GM23338 (cell line): ENCODE measurements around the gene TTYH3. TPM values are rescaled to one million over a fixed set of nuclear protein-coding genes. Genes with fewer than 3 reads are reported as not detected.

Source experiments
- ATAC-seq: fragments of 200-7000 bp; cut with Tn5 transposase; 3 replicates; pipeline ENCODE4 v1.9.1; 2020
- DNase-seq: peaks from one replicate; pipeline ENCODE4 v3.0.0-alpha.2; 2015; ENCODE audit warnings: low spot score
- H2AFZ ChIP-seq: fragments of 200-600 bp; sonication (generic); 2 replicates; pipeline ENCODE4 v1.8.0; 2016; ENCODE audit warnings: antibody characterized with exemption, mild to moderate bottlenecking, moderate library complexity
- H3F3A ChIP-seq: fragments of 200-600 bp; sonication (generic); replicated peaks from 2 replicates; pipeline ENCODE4 v1.8.0; 2017; ENCODE audit warnings: antibody characterized with exemption, mixed run types, low read depth
- H3K27ac ChIP-seq: fragments of 200-600 bp; sonication (generic); 2 replicates; pipeline ENCODE4 v1.6.1; 2016; ENCODE audit warnings: low read depth
- H3K27me3 ChIP-seq: fragments of 200-600 bp; sonication (generic); 2 replicates; pipeline ENCODE4 v1.8.0; 2016; ENCODE audit warnings: mild to moderate bottlenecking, mixed run types, moderate library complexity; ENCODE audit not compliant: insufficient read depth
- H3K36me3 ChIP-seq: fragments of 200-600 bp; sonication (generic); 2 replicates; pipeline ENCODE4 v1.8.0; 2016; ENCODE audit warnings: mild to moderate bottlenecking; ENCODE audit not compliant: insufficient read depth
- H3K4me1 ChIP-seq: fragments of 200-600 bp; sonication (generic); 2 replicates; pipeline ENCODE4 v1.8.0; 2016; ENCODE audit warnings: mild to moderate bottlenecking, moderate library complexity; ENCODE audit not compliant: insufficient read depth
- H3K4me2 ChIP-seq: fragments of 200-600 bp; sonication (generic); 2 replicates; pipeline ENCODE4 v1.7.1; 2017; ENCODE audit warnings: mixed run types
- H3K4me3 ChIP-seq: fragments of 200-600 bp; sonication (generic); 2 replicates; pipeline ENCODE4 v1.6.1; 2016; ENCODE audit warnings: mixed run types
- H3K79me2 ChIP-seq: fragments of 200-600 bp; sonication (generic); replicated peaks from 2 replicates; pipeline ENCODE4 v1.8.0; 2017; ENCODE audit warnings: mild to moderate bottlenecking; ENCODE audit not compliant: insufficient read depth
- H3K9me2 ChIP-seq: fragments of 200-600 bp; sonication (generic); 2 replicates; pipeline ENCODE4 v1.8.0; 2017; ENCODE audit not compliant: insufficient read depth
- H4K20me1 ChIP-seq: fragments of 200-600 bp; sonication (generic); replicated peaks from 2 replicates; pipeline ENCODE4 v1.8.0; 2017; ENCODE audit warnings: mild to moderate bottlenecking; ENCODE audit not compliant: insufficient read depth
- H3K27ac Mint-ChIP-seq: 2 replicates; pipeline ENCODE4 v1.8.0; 2020; ENCODE audit warnings: inconsistent platforms, mild to moderate bottlenecking, moderate library complexity, mixed read lengths
- H3K27me3 Mint-ChIP-seq: 3 replicates; pipeline ENCODE4 v1.8.0; 2022; ENCODE audit warnings: low read depth, mild to moderate bottlenecking, moderate library complexity, mixed read lengths, inconsistent platforms; ENCODE audit not compliant: insufficient read depth, poor library complexity
- H3K36me3 Mint-ChIP-seq: 3 replicates; pipeline ENCODE4 v1.8.0; 2021; ENCODE audit warnings: low read depth, mild to moderate bottlenecking, inconsistent platforms, moderate library complexity, mixed read lengths
- H3K4me1 Mint-ChIP-seq: 3 replicates; pipeline ENCODE4 v1.8.0; 2020; ENCODE audit warnings: mild to moderate bottlenecking, inconsistent platforms, mixed read lengths
- H3K4me3 Mint-ChIP-seq: 3 replicates; pipeline ENCODE4 v1.8.0; 2021; ENCODE audit warnings: moderate library complexity, mild to moderate bottlenecking, inconsistent platforms, mixed read lengths
- H3K9me3 Mint-ChIP-seq: 3 replicates; pipeline ENCODE4 v1.8.0; 2020; ENCODE audit warnings: moderate library complexity, mild to moderate bottlenecking, inconsistent platforms, mixed read lengths
- CREB1 ChIP-seq: fragments of 250-450 bp; sonication (Bioruptor Pico); IDR thresholded peaks from 2 replicates; pipeline ENCODE4 v1.5.0; 2020; ENCODE audit warnings: low read depth, mild to moderate bottlenecking, moderate library complexity
- CTCF ChIP-seq, 2 experiments: fragments of 200-600 bp in 1 of 2; sonication (generic) in 1 of 2; conservative IDR thresholded peaks; 2 replicates each; pipeline versions ENCODE4 v1.5.1 to v1.6.1; 2016 to 2017; ENCODE audit warnings: antibody characterized with exemption in 2 of 2, low read depth in 2 of 2, mild to moderate bottlenecking in 2 of 2, moderate library complexity in 1 of 2
- EZH2 ChIP-seq: fragments of 200-600 bp; sonication (generic); IDR thresholded peaks from one replicate; pipeline ENCODE4 v1.8.0; 2017; ENCODE audit warnings: antibody characterized with exemption, mild to moderate bottlenecking, low read depth; ENCODE audit not compliant: unreplicated experiment
- EZH2phosphoT487 ChIP-seq: fragments of 200-600 bp; sonication (generic); IDR thresholded peaks from one replicate; pipeline ENCODE4 v1.8.1; 2018; ENCODE audit warnings: antibody characterized with exemption; ENCODE audit not compliant: unreplicated experiment
- JUNB ChIP-seq: IDR thresholded peaks from one replicate; pipeline ENCODE4 v1.6.1; 2016; ENCODE audit warnings: antibody characterized with exemption; ENCODE audit not compliant: unreplicated experiment
- NANOG ChIP-seq: IDR thresholded peaks from 2 replicates; pipeline ENCODE4 v1.6.1; 2016; ENCODE audit warnings: antibody characterized with exemption, borderline replicate concordance
- POLR2AphosphoS5 ChIP-seq: IDR thresholded peaks from 2 replicates; pipeline ENCODE4 v1.6.1; 2016; ENCODE audit warnings: antibody characterized with exemption, low read depth
- STAT1 ChIP-seq: IDR thresholded peaks from one replicate; pipeline ENCODE4 v1.6.1; 2016; ENCODE audit warnings: antibody characterized with exemption; ENCODE audit not compliant: unreplicated experiment
- ZNF114 ChIP-seq: fragments of 250-450 bp; sonication (Bioruptor Pico); IDR thresholded peaks from 2 replicates; pipeline ENCODE4 v1.5.0; 2020; ENCODE audit warnings: mild to moderate bottlenecking, moderate library complexity
- ZNF331 ChIP-seq: fragments of 250-450 bp; sonication (Bioruptor Pico); IDR thresholded peaks from 2 replicates; pipeline ENCODE4 v1.5.0; 2020; ENCODE audit warnings: low read depth, mild to moderate bottlenecking, moderate library complexity
- ZNF462 ChIP-seq: fragments of 250-450 bp; sonication (Bioruptor Pico); IDR thresholded peaks from 2 replicates; pipeline ENCODE4 v1.5.0; 2020; ENCODE audit warnings: mild to moderate bottlenecking, moderate library complexity
- polyA plus RNA-seq: library from polyadenylated mRNA; unstranded; fragments of >200 nt; fragmentation: Nextera tagmentation; extraction: Ambion mirVana; gene quantifications from 2 replicates; pipeline ENCODE4 v1.2.1, GENCODE V29; 2016
- total RNA-seq: library from RNA; depleted of rRNA; stranded (reverse); fragments of >200 nt; shearing (Covaris generic); gene quantifications from 2 replicates; pipeline ENCODE4 v1.2.3, GENCODE V29; 2014
- TF ChIP-seq, protein P1 (sequence below): IDR thresholded peaks from one replicate; pipeline ENCODE4 v1.6.1; 2018; ENCODE audit warnings: antibody characterized with exemption; ENCODE audit not compliant: unreplicated experiment
- TF ChIP-seq, protein P2 (sequence below): IDR thresholded peaks from 2 replicates; pipeline ENCODE4 v1.6.1; 2016; ENCODE audit warnings: antibody characterized with exemption

TTYH3 gene
- total and polyA plus RNA-seq, 2 experiments from 2014 or later = 59.6 to 126 TPM

GRCh38 chr7:2607122-2607922, 24.5 kb upstream of the TTYH3 start:
- ATAC-seq = no peak
- no peak overlapping the region for H3K4me3 ChIP-seq
- no peaks in the 10 kb centered on the region for H4K20me1 ChIP-seq
- no peaks in the 10 kb centered on the region for H3K36me3 ChIP-seq
- Mint-ChIP-seq H3K27ac (no peak overlapping the region), H3K27me3 (peaks cover 10% of the 10 kb centered on the region), H3K4me1 (peaks cover 13% of the 10 kb centered on the region), H3K36me3 (no peaks in the 10 kb centered on the region), H3K4me3 (no peak overlapping the region), H3K9me3 (no peaks in the 10 kb centered on the region)
- H3K9me2 ChIP-seq = no peaks in the 10 kb centered on the region
- H3K27me3 ChIP-seq = no peaks in the 10 kb centered on the region
- no peaks in the 10 kb centered on the region for H3K79me2 ChIP-seq
- H3F3A ChIP-seq = no peaks in the 10 kb centered on the region
- no peak overlapping the region for H2AFZ ChIP-seq
- DNase-seq = no peak
- TF ChIP-seq STAT1 (no peak), CTCF (conservative IDR thresholded peaks at IDR 0.05; ENCODE audit: low read depth in 2 of 2) (no peak), JUNB (no peak), ZNF462 (CRISPR knock-in tag) (no peak), POLR2AphosphoS5 (no peak), EZH2phosphoT487 (no peak), NANOG (no peak), ZNF114 (no peak), ZNF331 (CRISPR knock-in tag) (no peak), CREB1 (CRISPR knock-in tag) (no peak), EZH2 (no peak)
- TF ChIP-seq, protein P1, sequence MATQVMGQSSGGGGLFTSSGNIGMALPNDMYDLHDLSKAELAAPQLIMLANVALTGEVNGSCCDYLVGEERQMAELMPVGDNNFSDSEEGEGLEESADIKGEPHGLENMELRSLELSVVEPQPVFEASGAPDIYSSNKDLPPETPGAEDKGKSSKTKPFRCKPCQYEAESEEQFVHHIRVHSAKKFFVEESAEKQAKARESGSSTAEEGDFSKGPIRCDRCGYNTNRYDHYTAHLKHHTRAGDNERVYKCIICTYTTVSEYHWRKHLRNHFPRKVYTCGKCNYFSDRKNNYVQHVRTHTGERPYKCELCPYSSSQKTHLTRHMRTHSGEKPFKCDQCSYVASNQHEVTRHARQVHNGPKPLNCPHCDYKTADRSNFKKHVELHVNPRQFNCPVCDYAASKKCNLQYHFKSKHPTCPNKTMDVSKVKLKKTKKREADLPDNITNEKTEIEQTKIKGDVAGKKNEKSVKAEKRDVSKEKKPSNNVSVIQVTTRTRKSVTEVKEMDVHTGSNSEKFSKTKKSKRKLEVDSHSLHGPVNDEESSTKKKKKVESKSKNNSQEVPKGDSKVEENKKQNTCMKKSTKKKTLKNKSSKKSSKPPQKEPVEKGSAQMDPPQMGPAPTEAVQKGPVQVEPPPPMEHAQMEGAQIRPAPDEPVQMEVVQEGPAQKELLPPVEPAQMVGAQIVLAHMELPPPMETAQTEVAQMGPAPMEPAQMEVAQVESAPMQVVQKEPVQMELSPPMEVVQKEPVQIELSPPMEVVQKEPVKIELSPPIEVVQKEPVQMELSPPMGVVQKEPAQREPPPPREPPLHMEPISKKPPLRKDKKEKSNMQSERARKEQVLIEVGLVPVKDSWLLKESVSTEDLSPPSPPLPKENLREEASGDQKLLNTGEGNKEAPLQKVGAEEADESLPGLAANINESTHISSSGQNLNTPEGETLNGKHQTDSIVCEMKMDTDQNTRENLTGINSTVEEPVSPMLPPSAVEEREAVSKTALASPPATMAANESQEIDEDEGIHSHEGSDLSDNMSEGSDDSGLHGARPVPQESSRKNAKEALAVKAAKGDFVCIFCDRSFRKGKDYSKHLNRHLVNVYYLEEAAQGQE = no peak
- TF ChIP-seq, protein P2, sequence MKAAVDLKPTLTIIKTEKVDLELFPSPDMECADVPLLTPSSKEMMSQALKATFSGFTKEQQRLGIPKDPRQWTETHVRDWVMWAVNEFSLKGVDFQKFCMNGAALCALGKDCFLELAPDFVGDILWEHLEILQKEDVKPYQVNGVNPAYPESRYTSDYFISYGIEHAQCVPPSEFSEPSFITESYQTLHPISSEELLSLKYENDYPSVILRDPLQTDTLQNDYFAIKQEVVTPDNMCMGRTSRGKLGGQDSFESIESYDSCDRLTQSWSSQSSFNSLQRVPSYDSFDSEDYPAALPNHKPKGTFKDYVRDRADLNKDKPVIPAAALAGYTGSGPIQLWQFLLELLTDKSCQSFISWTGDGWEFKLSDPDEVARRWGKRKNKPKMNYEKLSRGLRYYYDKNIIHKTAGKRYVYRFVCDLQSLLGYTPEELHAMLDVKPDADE = no peak
- peaks cover 3% of the 10 kb centered on the region; the same call in 1 of the 2 replicates for H3K4me1 ChIP-seq
- no peak overlapping the region for H3K27ac ChIP-seq
- H3K4me2 ChIP-seq = no peak overlapping the region
